Measurements from ENCODE around the gene MAD2L1BP. TPM values are rescaled to one million over a fixed set of nuclear protein-coding genes. Genes with fewer than 3 reads are reported as not detected.

The MAD2L1BP gene
- total RNA-seq, 1 experiment from 2014 or later, result 25.7 TPM

DNA sequence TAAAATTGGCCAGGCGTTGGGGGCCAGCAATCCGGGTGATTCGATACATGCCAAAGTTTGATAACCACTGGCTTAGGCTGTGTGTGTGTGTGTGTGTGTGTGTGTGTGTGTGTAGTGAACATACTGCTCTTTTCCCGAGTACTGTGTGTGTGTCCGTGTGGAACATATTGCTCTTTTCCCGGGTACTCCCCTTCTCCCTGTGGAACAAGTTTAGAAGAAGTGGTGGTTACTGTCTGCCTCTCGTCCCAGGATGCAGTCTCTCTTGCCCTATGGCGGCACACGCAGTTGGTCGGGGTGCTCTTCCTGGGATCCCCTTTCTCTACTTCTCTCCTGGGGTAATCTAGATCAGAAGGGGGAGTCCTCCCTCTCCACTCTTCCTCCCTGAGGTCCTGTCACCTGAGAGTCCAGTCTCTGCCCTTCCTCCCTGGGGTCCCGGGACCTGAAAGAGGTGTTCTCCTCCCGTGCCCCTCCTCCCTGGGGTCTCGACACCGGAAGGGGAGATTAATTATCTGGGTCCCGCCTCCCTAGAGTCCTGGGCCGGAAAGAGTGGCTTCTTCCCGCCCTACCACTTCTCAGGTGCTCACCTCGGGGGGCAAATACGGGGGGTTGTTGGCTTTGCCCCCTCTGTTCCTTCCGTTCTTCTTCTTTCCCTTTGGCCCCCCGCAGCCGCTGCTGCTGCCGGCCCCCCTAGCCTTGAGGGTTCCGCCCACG, 7.1 kb upstream of the MAD2L1BP start:
- BruUV-seq (replicated peaks), result no TSS peak
- CTCF ChIA-PET, result interaction anchor here (1.0 kb wide), 1 partner anchor 144 kb away, joined by 4 read pairs; no protein-coding TSS in a partner anchor
- no peaks in the 10 kb centered on the region for H4K20me1 ChIP-seq (ENCODE audit: insufficient read depth)
- TF ChIP-seq EZH2 (IDR thresholded peaks at IDR 0.05; ENCODE audit: low read depth), result no peak
- TF ChIP-seq, protein P1, sequence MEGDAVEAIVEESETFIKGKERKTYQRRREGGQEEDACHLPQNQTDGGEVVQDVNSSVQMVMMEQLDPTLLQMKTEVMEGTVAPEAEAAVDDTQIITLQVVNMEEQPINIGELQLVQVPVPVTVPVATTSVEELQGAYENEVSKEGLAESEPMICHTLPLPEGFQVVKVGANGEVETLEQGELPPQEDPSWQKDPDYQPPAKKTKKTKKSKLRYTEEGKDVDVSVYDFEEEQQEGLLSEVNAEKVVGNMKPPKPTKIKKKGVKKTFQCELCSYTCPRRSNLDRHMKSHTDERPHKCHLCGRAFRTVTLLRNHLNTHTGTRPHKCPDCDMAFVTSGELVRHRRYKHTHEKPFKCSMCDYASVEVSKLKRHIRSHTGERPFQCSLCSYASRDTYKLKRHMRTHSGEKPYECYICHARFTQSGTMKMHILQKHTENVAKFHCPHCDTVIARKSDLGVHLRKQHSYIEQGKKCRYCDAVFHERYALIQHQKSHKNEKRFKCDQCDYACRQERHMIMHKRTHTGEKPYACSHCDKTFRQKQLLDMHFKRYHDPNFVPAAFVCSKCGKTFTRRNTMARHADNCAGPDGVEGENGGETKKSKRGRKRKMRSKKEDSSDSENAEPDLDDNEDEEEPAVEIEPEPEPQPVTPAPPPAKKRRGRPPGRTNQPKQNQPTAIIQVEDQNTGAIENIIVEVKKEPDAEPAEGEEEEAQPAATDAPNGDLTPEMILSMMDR (conservative IDR thresholded peaks at IDR 0.05), result no peak
- peaks cover 36% of the 10 kb centered on the region for H3K79me2 ChIP-seq (ENCODE audit: low read depth)
- intact Hi-C loops (cut with micrococcal nuclease; ENCODE audit: unreplicated experiment), result loop anchor here (5.0 kb wide), 1 partner anchor 456 kb away; the partner anchor contains the start of gene SRF
- 0 out of 2 replicates have a peak overlapping the region, but pooled peaks have one; percentile 49 for H2AFZ ChIP-seq
- peaks cover 32% of the 10 kb centered on the region for H3K36me3 ChIP-seq (ENCODE audit: low read depth)
- peak overlapping the region; percentile 93 for H3K4me3 ChIP-seq
- POLR2A ChIA-PET (ENCODE audit: unreplicated experiment), result interaction anchor here (0.6 to 0.7 kb wide), 4 partner anchors 37 to 406 kb away, joined by 3 to 35 read pairs (median 6); no protein-coding TSS in a partner anchor
- peaks cover 34% of the 10 kb centered on the region for H3K4me1 ChIP-seq (replicated peaks; ENCODE audit: insufficient read depth)
- H3K9me2 ChIP-seq (ENCODE audit: insufficient read depth), result no peaks in the 10 kb centered on the region
- H3K4me2 ChIP-seq, result peak overlapping the region; percentile 79
- H3K27ac ChIP-seq, result peak overlapping the region; percentile 96
- H3K27me3 ChIP-seq (ENCODE audit: insufficient read depth, low read depth), result no peaks in the 10 kb centered on the region
- no peaks in the 10 kb centered on the region for H3K9me3 ChIP-seq (ENCODE audit: insufficient read depth, low read depth)
- peaks cover 44% of the 10 kb centered on the region for H3F3A ChIP-seq (ENCODE audit: insufficient read depth, low read depth)
- DNase-seq, result peak; percentile 43 to 55

DNA sequence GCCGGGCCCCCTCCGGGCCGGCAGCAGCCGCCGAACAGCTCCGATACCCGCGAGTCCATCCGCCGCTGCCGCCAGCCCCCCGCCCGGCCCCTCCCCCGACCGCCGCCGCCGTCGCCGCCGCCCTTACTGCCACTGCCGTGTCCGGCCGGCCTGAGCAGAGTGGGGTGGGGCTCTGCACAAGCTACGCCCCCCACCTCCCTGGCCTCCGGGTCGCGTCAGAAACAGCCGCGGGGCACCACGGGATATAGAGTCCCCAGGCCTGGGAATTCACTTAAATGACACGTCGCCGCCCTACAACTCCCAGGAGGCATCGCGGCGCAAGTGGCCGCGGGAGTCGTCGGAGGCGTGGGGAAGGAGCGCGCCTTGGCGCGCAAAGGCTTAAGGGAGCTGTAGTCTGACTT, 6.5 kb upstream of the MAD2L1BP start, which contains the start of gene GTPBP2:
GTPBP2 (minus strand) TSS at position 161 of the 401 bp plus-strand sequence; CDS start at position 59, 102 bp downstream.
- no peak for TF ChIP-seq EZH2 (IDR thresholded peaks at IDR 0.05; ENCODE audit: low read depth)
- TF ChIP-seq, protein P1 (conservative IDR thresholded peaks at IDR 0.05), result no peak
- H3K79me2 ChIP-seq (ENCODE audit: low read depth), result peaks cover 36% of the 10 kb centered on the region
- H2AFZ ChIP-seq, result peak within 1 kb of the TSS; percentile 75
- no peaks in the 10 kb centered on the region for H3K9me3 ChIP-seq (ENCODE audit: insufficient read depth, low read depth)
- BruUV-seq (replicated peaks), result no TSS peak
- H3F3A ChIP-seq (ENCODE audit: insufficient read depth, low read depth), result peaks cover 44% of the 10 kb centered on the region
- no peaks in the 10 kb centered on the region for H3K27me3 ChIP-seq (ENCODE audit: insufficient read depth, low read depth)
- CTCF ChIA-PET, result interaction anchor here (0.7 to 1.3 kb wide), 3 partner anchors 141 to 462 kb away, joined by 4 to 6 read pairs (median 5); partner anchors contain the start of gene VEGFA
- H3K4me2 ChIP-seq, result peak within 1 kb of the TSS; percentile 85
- peak within 1 kb of the TSS; percentile 97 for H3K27ac ChIP-seq
- no peaks in the 10 kb centered on the region for H4K20me1 ChIP-seq (ENCODE audit: insufficient read depth)
- intact Hi-C loops (cut with micrococcal nuclease; ENCODE audit: unreplicated experiment), result loop anchor here (5.0 kb wide), 1 partner anchor 457 kb away; the partner anchor contains the start of gene SRF
- peaks cover 26% of the 10 kb centered on the region for H3K36me3 ChIP-seq (ENCODE audit: low read depth)
- H3K9me2 ChIP-seq (ENCODE audit: insufficient read depth), result no peaks in the 10 kb centered on the region
- H3K4me1 ChIP-seq (replicated peaks; ENCODE audit: insufficient read depth), result peaks cover 34% of the 10 kb centered on the region
- POLR2A ChIA-PET (ENCODE audit: unreplicated experiment), result interaction anchor here (0.6 to 0.8 kb wide), 11 partner anchors 36 to 1064 kb away, joined by 3 to 35 read pairs (median 5); partner anchors contain the start of genes HSP90AB1 and VEGFA
- H3K4me3 ChIP-seq, result peak within 1 kb of the TSS; percentile 93
- DNase-seq, result peak; percentile 95 to 99

DNA sequence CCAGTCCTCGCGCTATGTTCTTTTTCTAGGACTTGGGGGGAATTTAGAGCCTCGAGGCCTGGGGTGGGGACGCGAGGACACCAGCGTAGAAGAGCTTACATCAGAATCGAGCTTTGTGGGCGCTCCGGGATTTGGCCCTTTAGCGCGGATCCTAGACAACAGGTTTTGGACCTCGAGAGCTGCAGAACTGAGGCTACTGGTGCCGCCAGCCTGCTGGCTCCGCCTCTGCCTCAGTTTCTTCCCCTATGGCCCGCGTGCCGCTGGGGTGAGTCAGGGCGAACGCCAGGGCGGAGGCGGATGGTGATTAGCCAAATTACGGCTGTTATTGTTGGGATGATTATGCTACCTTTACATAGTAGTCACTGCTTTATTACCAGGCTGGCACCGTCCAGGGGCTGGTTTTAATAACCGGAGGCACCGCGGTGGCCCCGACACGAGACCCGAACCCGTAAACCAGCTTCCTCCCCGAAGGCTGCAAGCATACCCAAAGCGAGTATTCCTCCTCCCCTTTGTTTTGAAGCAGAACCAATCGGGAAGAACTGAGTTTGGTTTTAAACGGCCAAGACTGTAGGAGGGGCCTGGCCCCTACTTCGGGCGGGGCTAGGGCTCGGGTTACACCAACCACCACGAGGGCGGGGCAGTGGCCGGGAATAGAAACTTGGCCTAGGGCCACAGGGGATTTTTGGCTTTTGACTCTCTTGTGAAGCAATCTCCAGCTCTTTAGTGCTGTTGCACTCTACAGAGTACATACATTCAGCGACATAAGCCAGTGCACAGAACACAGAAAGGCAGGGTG, 5.9 kb upstream of the MAD2L1BP start:
- no peaks in the 10 kb centered on the region for H3K9me3 ChIP-seq (ENCODE audit: insufficient read depth, low read depth)
- ChIA-PET CTCF (interaction anchor here (0.6 to 1.3 kb wide), 4 partner anchors 141 to 462 kb away, joined by 3 to 6 read pairs (median 4); partner anchors contain the start of gene VEGFA), POLR2A (ENCODE audit: unreplicated experiment) (interaction anchor here (0.5 to 0.8 kb wide), 15 partner anchors 36 to 1065 kb away, joined by 3 to 35 read pairs (median 5); partner anchors contain the start of genes HSP90AB1 and VEGFA)
- H3K9me2 ChIP-seq (ENCODE audit: insufficient read depth), result no peaks in the 10 kb centered on the region
- intact Hi-C loops (cut with micrococcal nuclease; ENCODE audit: unreplicated experiment), result loop anchor here (2.0 to 5.0 kb wide), 3 partner anchors 38 to 457 kb away; partner anchors contain the start of genes SRF and VEGFA
- no peaks in the 10 kb centered on the region for H3K27me3 ChIP-seq (ENCODE audit: insufficient read depth, low read depth)
- peak overlapping the region; percentile 85 for H3K4me2 ChIP-seq
- peaks cover 36% of the 10 kb centered on the region for H3K79me2 ChIP-seq (ENCODE audit: low read depth)
- peaks cover 21% of the 10 kb centered on the region for H3K36me3 ChIP-seq (ENCODE audit: low read depth)
- H3K27ac ChIP-seq, result peak overlapping the region; percentile 97
- peaks cover 34% of the 10 kb centered on the region for H3K4me1 ChIP-seq (replicated peaks; ENCODE audit: insufficient read depth)
- TSS peak; percentile 48 for BruUV-seq (replicated peaks)
- H3F3A ChIP-seq (ENCODE audit: insufficient read depth, low read depth), result peaks cover 45% of the 10 kb centered on the region
- H2AFZ ChIP-seq, result peak overlapping the region; percentile 75
- DNase-seq, result peak; percentile 96 to 97
- H4K20me1 ChIP-seq (ENCODE audit: insufficient read depth), result no peaks in the 10 kb centered on the region
- H3K4me3 ChIP-seq, result peak overlapping the region; percentile 93
- TF ChIP-seq EZH2 (IDR thresholded peaks at IDR 0.05; ENCODE audit: low read depth), result no peak
- TF ChIP-seq, protein P1 (conservative IDR thresholded peaks at IDR 0.05), result no peak

Data from PC-9 (cell line).